CD4-positive, alpha-beta T cell treated with Interleukin-15 for 4 hours (primary cell): Measurements from ENCODE around the gene PKD1L1.
A peak's percentile ranks its signal among the peaks of the same experiment; 100 is the strongest.
"Not testable (repeated sequence)": the region's sequence is repeated elsewhere in the genome, so short reads cannot be mapped to it uniquely, and the experiment has no call there.

Experiments used
- DNase-seq: peaks from one replicate; pipeline ENCODE4 v3.0.0-alpha.2; 2020; ENCODE audit warnings: low spot score

PKD1L1 gene

GRCh38 chr7:47962262-47962661 lies 14.0 kb upstream of the PKD1L1 start:
- no peak for DNase-seq

GRCh38 chr7:47957156-47957555 lies 8.9 kb upstream of the PKD1L1 start:
- no peak for DNase-seq

GRCh38 chr7:47956220-47956619 lies 8.0 kb upstream of the PKD1L1 start:
- no peak for DNase-seq

DNA sequence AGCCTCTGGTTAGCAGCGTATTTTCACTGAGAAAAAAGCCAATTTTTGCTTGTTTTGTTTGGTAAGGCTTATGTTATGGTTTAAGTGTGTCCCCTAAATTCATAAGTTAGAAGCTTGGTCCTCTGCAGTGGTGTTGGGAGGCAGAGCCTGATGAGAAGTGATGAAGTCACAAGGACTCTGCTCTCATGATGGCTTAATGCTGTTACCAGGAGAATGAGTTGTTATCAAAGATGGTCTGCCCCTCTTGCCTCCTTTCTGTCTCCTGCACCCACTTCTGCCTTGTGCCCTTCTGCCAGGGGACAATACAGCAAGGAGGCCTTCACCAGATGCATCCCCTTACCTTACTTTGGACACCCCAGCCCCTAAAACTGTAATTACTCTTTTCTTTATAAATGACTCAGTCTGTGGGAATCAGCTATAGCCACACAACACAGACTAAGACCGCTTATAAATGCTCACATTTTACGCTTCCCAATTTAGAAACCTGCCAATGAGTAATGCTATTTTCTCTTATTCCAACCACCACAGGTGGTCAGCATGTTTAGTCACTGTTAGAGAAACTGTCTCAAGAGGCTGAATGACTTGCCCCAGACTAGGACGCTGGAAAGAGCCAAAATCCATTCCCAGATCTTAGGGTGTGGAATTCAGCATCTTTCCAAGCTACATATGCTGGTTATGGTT lies 6.1 kb upstream of the PKD1L1 start:
- DNase-seq: no peak

DNA sequence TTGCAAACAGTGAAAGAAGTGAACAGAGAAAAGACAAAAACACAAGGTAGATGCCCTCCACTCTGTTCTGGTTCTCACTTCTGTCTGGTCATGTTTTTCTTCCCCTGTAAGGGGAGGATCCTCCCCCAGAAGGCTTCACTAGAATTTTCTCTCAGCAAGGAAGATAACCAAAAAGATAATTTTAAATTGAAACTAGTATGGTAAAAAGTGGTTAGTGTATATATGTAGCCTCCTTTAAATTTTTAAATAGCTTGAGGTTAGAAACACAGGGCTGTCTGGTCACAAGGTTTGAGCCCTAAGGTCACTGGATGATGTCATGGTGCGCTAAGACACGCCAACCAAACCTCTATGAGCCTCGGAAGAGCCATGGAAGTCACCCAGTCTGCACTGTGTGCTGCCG lies 5.6 kb upstream of the PKD1L1 start:
- DNase-seq: no peak

DNA sequence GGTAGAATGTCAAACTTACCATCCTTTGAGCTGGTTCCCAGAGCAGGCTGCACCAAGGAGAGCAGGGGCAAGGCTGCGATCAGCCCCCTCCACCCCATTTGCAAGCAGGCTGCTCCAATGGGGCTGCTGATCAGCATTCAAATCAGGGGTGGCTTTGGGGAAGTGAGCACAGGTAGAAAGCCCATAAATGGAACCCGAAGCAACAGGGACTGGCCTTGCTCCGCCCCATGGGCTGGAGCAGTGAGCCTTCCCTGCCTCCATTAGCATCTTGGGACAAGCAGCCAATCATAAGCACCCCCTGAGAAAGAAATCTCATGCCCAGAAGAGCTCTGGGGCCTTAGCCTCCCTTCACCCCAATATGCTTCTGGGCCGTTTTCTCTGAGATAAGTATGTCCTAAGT lies 4.0 kb upstream of the PKD1L1 start:
- no peak for DNase-seq

DNA sequence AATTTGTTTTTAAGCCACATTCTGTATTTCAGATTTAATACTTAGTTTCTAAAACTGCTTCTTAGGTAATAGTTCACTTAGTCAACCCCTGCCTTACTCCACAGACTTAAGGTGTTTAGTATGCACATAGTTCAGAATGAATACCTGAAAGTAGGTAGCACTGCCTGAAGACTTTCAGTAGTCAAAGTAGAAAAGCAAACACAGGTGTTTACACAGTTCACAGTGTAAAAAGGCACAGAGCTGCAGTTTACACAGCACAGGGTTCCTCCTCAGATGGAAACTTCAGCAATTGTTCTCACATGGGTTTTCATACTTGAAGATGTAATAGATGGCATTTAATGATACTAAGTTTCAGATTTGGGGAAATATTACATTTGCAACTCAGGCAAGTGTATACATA lies 3.1 kb upstream of the PKD1L1 start:
- no peak for DNase-seq

GRCh38 chr7:47950714-47951113 lies 2.4 kb upstream of the PKD1L1 start:
- DNase-seq: no peak

GRCh38 chr7:47949703-47950102 lies 1.4 kb upstream of the PKD1L1 start:
- no peak for DNase-seq

DNA sequence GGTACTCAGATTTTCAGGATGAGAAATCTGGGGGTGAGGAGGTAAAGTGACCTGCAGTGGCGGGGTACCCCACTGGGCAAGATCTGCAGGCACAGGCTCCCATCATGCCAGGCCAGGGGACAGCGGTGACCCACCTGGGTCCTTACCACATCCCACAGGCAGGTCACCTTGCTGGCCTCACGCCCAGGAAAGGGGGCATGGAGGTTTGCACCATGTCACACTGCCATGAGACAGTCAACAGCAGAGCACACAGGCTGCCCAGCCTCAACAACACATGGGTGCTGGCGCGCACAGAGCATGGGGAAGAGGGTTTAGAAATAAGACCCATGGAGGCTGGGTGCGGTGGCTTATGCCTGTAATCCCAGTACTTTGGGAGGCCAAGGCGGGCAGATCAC lies 914 bp downstream of the PKD1L1 start:
- no peak for DNase-seq

- DNase-seq: no peak
Measured at GRCh38 chr7:47946581-47947354, 1.5 kb downstream of the PKD1L1 start.

DNA sequence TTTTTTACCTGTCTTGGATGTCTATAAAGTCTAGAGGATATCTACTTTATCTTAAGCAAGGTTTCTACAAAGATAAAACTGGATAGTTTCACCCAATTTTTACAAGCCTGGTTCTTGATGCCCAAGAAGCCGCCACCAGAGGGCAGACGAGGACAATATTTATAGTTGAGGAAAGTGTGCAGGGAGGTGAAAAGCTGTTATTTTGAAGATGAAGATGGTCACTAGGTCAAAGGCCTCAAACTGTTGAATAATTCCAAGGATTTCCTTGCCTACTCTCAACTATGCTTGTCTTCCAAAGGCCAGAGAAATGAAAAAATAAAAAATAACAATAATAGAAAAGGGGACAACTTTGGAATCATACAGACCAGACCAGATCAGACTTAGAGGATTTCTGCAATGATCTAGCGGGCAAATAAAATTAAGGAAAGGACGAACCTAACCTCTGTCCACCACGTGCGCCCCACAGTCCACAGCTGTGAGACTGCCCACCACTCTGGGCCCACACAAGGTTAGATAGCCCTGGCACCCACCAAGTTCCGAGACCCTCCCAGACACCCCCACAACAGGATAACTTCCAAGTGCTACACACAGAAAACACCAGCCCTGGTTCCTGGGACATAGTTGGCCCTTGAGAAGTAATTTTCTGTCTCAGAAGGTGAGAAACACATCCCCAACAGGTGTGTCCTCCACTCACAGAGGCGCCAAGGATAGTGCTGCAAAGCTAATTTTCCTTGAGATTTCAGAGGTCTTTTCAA lies 2.8 kb downstream of the PKD1L1 start:
- peak; percentile 66 for DNase-seq

GRCh38 chr7:47944536-47945260 lies 3.6 kb downstream of the PKD1L1 start:
- no peak for DNase-seq

GRCh38 chr7:47943676-47944474 lies 4.4 kb downstream of the PKD1L1 start:
- no peak for DNase-seq

DNA sequence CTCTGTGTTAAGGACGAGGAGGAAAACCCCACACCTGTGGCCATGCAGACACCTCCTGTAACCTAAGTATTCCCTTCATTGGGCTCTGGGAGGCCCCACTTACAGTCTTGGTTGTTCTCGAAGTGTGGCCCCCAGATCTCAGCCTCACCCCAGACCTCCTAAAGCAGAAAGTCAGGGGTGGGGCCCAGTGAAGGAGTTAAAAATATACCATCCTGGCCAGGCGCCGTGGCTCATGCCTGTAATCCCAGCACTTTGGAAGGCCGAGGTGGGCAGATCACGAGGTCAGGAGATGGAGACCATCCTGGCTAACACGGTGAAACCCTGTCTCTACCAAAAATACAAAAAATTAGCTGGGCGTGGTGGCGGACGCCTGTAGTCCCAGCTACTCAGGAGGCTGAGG lies 5.6 kb downstream of the PKD1L1 start:
- DNase-seq: not testable (repeated sequence)

GRCh38 chr7:47942132-47942531 lies 6.1 kb downstream of the PKD1L1 start:
- no peak for DNase-seq

GRCh38 chr7:47941136-47941844 lies 7.0 kb downstream of the PKD1L1 start:
- no peak for DNase-seq

DNA sequence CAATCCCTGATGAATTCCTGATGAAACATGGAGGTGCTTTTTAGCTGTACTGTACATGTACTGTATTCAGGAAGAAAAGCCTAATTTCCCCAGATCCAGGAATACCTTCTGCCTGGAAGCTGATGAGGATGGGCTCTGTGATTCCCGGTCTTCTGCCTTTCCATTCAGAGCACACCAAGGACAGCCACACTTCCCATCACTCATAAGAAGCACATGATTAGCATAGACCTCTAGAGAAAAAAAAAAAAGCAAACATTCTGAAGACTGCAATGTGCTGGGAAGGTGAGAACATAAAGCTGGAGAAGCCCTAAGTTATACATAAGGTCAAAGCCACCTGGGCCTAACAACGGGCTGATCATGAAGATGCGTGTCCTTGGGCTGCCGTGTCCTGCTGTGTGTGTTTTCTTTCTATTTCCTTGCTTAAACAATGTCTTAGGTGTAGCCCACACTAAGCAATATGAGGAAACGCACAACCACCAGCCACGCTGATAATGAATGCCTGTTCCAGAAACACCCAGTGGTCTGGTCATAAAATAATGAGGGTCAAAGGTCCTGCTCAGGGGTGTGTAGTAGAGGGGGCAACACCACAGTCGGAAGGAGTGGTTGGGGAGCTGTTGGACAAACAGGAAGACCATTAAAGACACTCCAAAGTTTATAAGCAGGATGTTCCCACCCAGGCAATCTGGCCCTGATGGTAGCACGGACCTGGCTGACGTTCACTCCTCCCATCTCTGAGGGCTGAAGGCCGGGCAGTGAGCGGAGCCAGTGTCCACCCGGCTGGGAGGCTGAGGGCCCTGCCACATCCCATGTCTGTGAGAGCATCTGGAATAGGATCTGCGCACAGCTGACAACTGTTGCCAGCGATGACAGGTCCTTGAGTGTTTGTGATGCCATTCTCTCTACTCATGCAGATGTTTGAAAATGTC lies 7.9 kb downstream of the PKD1L1 start:
- no peak for DNase-seq

DNA sequence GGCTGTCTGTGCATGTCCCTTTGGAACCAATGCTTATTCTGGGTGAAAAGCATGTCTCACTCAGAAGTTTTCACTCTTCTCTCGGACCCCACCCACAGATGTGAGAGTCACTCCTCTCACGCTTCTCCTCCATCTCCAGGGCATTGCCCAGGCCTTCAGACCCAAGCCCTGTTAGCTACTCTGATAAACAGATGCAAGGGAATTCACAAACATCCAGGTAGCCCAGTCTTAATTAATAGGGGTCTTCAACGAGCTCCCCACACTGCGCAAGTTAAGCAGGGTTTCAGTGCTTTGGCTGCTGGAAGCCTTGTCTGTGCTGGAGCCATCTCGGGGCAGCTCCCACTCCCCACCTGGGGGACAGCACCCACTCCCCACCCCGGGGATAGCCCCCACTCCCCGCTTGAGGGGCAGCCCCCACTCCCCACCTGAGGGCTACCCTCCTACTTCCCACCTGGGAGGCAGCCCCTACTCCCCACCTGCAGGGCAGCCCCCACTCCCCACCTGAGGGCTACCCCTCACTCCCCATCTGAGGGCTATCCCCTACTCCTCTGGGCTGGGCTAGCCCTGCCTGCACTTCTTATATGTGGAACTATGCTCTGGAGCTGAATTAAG lies 8.7 kb downstream of the PKD1L1 start:
- DNase-seq: no peak
